ENCODE measurements around the gene TGFBR2. TPM values are rescaled to one million over a fixed set of nuclear protein-coding genes. Genes with fewer than 3 reads are reported as not detected.
A peak's percentile ranks its signal among the peaks of the same experiment; 100 is the strongest.

Gene TGFBR2
- total and polyA plus RNA-seq, 2 of the 13 experiments (the other 11 are each of a cell fraction or from before 2014, with no cell fraction given): 82.2 to 187 TPM

DNA sequence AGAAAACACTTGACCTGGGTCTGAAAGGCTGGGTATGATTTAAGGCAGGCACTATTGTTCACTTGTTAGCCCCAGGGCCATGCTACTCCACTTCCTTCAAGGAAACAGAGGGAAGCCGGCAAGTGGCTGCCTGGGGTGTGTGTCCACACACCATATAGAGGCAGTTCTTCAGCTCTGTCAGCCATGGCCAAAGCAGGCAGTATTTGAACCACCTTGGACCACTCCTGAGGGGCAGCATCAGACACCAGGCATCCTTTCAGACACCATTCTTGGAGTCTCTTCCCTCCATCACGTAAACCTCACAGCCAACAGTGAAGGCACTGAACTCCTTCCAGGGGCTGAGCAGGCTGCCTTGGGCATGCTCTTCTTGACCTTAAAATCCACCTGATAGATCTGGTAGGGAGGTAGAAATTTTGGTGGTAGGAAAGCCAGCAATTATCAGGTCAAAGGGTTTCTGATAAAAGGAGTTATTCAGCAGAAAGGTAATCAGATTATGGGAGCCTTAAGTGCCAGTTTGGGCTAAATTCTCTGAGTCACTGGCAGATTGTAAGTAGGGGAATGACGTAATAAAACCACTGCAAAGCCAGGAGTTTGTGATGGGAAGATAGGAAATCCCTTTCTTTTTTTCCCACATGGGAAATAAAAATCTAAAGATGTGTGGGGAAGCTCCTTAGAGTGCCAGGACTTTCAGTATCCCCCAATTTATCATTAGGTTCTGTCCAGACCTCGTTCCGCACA is 20.2 kb downstream of the TGFBR2 start (continued):
- TF ChIP-seq, protein P1, sequence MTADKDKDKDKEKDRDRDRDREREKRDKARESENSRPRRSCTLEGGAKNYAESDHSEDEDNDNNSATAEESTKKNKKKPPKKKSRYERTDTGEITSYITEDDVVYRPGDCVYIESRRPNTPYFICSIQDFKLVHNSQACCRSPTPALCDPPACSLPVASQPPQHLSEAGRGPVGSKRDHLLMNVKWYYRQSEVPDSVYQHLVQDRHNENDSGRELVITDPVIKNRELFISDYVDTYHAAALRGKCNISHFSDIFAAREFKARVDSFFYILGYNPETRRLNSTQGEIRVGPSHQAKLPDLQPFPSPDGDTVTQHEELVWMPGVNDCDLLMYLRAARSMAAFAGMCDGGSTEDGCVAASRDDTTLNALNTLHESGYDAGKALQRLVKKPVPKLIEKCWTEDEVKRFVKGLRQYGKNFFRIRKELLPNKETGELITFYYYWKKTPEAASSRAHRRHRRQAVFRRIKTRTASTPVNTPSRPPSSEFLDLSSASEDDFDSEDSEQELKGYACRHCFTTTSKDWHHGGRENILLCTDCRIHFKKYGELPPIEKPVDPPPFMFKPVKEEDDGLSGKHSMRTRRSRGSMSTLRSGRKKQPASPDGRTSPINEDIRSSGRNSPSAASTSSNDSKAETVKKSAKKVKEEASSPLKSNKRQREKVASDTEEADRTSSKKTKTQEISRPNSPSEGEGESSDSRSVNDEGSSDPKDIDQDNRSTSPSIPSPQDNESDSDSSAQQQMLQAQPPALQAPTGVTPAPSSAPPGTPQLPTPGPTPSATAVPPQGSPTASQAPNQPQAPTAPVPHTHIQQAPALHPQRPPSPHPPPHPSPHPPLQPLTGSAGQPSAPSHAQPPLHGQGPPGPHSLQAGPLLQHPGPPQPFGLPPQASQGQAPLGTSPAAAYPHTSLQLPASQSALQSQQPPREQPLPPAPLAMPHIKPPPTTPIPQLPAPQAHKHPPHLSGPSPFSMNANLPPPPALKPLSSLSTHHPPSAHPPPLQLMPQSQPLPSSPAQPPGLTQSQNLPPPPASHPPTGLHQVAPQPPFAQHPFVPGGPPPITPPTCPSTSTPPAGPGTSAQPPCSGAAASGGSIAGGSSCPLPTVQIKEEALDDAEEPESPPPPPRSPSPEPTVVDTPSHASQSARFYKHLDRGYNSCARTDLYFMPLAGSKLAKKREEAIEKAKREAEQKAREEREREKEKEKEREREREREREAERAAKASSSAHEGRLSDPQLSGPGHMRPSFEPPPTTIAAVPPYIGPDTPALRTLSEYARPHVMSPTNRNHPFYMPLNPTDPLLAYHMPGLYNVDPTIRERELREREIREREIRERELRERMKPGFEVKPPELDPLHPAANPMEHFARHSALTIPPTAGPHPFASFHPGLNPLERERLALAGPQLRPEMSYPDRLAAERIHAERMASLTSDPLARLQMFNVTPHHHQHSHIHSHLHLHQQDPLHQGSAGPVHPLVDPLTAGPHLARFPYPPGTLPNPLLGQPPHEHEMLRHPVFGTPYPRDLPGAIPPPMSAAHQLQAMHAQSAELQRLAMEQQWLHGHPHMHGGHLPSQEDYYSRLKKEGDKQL (CRISPR knock-in tag; IDR thresholded peaks at IDR 0.05; ENCODE audit: low read depth): no peak
- no peak for TF ChIP-seq ZNF891 (CRISPR knock-in tag; IDR thresholded peaks at IDR 0.05)
- no peak for TF ChIP-seq ZBTB7B (CRISPR knock-in tag; IDR thresholded peaks at IDR 0.05)
- no peak for TF ChIP-seq CBX2 (IDR thresholded peaks at IDR 0.05; ENCODE audit: low read depth, low read length)
- TF ChIP-seq CBX2 (CRISPR knock-in tag; IDR thresholded peaks at IDR 0.05; ENCODE audit: low read depth): no peak
- TF ChIP-seq, protein P2, sequence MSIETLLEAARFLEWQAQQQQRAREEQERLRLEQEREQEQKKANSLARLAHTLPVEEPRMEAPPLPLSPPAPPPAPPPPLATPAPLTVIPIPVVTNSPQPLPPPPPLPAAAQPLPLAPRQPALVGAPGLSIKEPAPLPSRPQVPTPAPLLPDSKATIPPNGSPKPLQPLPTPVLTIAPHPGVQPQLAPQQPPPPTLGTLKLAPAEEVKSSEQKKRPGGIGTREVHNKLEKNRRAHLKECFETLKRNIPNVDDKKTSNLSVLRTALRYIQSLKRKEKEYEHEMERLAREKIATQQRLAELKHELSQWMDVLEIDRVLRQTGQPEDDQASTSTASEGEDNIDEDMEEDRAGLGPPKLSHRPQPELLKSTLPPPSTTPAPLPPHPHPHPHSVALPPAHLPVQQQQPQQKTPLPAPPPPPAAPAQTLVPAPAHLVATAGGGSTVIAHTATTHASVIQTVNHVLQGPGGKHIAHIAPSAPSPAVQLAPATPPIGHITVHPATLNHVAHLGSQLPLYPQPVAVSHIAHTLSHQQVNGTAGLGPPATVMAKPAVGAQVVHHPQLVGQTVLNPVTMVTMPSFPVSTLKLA (IDR thresholded peaks at IDR 0.05): no peak
- no peak for TF ChIP-seq ZNF350 (CRISPR knock-in tag; IDR thresholded peaks at IDR 0.05; ENCODE audit: borderline replicate concordance, low read depth)
- no peak for TF ChIP-seq HOXA5 (CRISPR knock-in tag; IDR thresholded peaks at IDR 0.05)
- no peak for TF ChIP-seq ZNF747 (CRISPR knock-in tag; IDR thresholded peaks at IDR 0.05; ENCODE audit: borderline replicate concordance)
- no peak for TF ChIP-seq ZNF652 (CRISPR knock-in tag; IDR thresholded peaks at IDR 0.05; ENCODE audit: borderline replicate concordance, low read depth)
- no peak for TF ChIP-seq ZNF644 (CRISPR knock-in tag; IDR thresholded peaks at IDR 0.05; ENCODE audit: low read depth)
- TF ChIP-seq KMT2A (CRISPR knock-in tag; IDR thresholded peaks at IDR 0.05): no peak
- no peak for TF ChIP-seq ZNF274 (CRISPR knock-in tag; IDR thresholded peaks at IDR 0.05)
- TF ChIP-seq EZH2 (conservative IDR thresholded peaks at IDR 0.05; ENCODE audit: low read depth, low read length): no peak
- no peak for TF ChIP-seq ZNF598 (CRISPR knock-in tag; IDR thresholded peaks at IDR 0.05; ENCODE audit: borderline replicate concordance)
- TF ChIP-seq, protein P3, sequence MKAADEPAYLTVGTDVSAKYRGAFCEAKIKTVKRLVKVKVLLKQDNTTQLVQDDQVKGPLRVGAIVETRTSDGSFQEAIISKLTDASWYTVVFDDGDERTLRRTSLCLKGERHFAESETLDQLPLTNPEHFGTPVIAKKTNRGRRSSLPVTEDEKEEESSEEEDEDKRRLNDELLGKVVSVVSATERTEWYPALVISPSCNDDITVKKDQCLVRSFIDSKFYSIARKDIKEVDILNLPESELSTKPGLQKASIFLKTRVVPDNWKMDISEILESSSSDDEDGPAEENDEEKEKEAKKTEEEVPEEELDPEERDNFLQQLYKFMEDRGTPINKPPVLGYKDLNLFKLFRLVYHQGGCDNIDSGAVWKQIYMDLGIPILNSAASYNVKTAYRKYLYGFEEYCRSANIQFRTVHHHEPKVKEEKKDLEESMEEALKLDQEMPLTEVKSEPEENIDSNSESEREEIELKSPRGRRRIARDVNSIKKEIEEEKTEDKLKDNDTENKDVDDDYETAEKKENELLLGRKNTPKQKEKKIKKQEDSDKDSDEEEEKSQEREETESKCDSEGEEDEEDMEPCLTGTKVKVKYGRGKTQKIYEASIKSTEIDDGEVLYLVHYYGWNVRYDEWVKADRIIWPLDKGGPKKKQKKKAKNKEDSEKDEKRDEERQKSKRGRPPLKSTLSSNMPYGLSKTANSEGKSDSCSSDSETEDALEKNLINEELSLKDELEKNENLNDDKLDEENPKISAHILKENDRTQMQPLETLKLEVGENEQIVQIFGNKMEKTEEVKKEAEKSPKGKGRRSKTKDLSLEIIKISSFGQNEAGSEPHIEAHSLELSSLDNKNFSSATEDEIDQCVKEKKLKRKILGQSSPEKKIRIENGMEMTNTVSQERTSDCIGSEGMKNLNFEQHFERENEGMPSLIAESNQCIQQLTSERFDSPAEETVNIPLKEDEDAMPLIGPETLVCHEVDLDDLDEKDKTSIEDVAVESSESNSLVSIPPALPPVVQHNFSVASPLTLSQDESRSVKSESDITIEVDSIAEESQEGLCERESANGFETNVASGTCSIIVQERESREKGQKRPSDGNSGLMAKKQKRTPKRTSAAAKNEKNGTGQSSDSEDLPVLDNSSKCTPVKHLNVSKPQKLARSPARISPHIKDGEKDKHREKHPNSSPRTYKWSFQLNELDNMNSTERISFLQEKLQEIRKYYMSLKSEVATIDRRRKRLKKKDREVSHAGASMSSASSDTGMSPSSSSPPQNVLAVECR (CRISPR knock-in tag; IDR thresholded peaks at IDR 0.05; ENCODE audit: borderline replicate concordance): peak; percentile 2; the same call in 1 of the 2 replicates
- no peak for TF ChIP-seq ZSCAN22 (CRISPR knock-in tag; IDR thresholded peaks at IDR 0.05)
- no peak for TF ChIP-seq TCF7 (IDR thresholded peaks at IDR 0.05; ENCODE audit: low read depth)
- TF ChIP-seq KAT2B (IDR thresholded peaks at IDR 0.05; ENCODE audit: borderline replicate concordance, low read depth, low read length): no peak

All from HepG2 (cell line).